ENCODE measurements around the gene SATL1.
"Not testable (repeated sequence)": the region's sequence is repeated elsewhere in the genome, so short reads cannot be mapped to it uniquely, and the experiment has no call there.

SATL1 gene

GRCh38 chrX:85112293-85112692 is 131.3 kb downstream of the SATL1 start:
- intact Hi-C loops (cut with DNase I) = no loop called here
- DNase-seq = no peak

DNA sequence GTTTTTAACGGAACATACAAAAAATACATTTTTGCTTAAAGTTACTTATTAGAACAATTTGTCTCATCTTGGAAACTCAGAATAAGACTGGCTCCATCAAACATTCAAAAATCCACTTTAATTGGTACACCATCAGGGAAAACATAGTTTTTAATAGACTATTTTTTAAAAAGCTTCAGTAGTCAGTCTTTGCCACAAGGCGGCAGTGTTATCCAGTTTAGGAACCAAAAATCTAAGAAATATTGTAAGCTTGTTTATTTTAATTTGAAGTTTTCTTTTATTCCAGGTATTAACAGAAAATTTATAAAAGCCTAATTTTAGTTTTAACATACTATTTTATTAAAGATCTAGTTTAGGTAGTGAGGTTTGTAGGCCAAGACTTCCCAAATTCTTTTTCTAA is 132.2 kb downstream of the SATL1 start:
- no peak for DNase-seq
- intact Hi-C loops (cut with DNase I) = loop anchor here (1.0 kb wide), 1 partner anchor 433 kb away; no protein-coding TSS in a partner anchor

- intact Hi-C loops (cut with DNase I) = no loop called here
- no peak for DNase-seq
Measured at GRCh38 chrX:85109235-85109634, 134.3 kb downstream of the SATL1 start.

DNA sequence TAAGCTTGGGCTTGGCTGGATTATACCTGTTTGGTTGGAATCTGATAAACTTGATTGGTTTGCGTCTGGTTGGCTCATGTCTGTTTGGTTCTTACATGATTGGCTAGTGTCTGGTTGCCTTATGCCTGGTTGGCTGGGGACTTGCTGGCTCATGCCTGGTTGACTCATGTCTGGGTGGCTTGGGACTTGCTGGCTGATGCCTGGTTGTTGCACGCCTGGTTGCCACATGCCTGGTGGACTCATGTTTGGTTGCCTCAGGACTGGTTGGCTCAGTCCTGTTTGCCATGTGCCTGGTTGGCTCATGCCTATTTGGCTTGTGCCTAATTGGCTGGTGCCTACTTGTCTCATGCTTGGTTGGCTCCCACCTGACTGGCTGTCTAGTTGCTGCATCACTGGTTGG is 135.4 kb downstream of the SATL1 start:
- intact Hi-C loops (cut with DNase I) = no loop called here
- no peak for DNase-seq

GRCh38 chrX:85107407-85107806 is 136.2 kb downstream of the SATL1 start:
- DNase-seq = peak in 2 of 10 donors; percentile 66 to 71
- intact Hi-C loops (cut with DNase I) = no loop called here

DNA sequence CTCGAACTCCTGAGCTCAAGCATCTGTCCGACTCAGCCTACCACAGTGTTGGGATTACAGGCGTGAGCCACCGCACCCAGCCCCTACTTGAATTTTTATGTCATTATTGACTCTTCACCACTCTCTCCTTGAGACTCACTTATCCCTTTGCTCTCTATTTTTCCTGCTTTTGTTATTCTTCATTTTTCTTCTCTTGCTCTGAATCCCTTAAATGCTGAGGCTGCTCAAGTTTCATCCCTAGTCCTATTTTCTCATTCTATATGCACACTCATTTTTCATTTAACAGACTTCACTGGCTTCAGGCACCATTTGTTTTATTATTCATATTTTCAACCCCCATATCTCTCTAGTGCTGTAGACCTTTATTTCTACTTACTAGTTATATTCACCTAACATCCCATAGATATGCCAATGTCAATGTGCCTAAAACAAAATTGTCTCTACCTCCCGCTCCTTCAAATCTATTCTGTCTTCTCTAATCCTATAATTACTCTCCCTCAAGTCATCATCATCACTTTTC is 154.2 kb downstream of the SATL1 start:
- DNase-seq = no peak
- intact Hi-C loops (cut with DNase I) = no loop called here

DNA sequence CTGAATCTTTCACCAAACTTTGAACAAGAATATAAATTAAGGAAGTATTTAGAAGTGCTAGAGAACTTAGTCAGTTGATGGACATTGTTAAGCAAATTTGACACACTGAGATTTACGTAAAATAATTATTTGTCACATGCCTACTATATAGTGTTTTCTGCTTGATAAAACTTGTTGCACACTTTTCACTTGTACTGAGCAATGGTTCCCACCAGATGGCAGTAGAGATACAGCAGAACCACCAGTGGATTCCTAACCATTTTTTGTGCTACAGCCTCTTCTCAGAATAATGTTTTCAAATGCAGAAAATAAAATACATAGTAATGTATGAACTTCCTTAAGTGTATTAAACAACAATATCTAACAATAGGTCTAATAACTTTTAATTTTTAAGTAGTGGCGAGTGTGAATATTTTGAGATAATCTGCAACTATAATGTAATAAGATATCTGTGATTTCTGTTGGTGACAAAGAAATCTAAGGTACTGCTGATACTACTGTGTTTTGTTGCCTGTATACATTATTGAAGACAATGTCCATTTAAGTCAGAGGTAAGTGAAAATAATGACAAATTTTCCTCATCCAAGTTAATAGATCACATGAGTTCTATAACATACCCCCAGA is 158.7 kb downstream of the SATL1 start:
- intact Hi-C loops (cut with DNase I) = no loop called here
- peak in 1 of 10 donors; percentile 7 for DNase-seq

DNA sequence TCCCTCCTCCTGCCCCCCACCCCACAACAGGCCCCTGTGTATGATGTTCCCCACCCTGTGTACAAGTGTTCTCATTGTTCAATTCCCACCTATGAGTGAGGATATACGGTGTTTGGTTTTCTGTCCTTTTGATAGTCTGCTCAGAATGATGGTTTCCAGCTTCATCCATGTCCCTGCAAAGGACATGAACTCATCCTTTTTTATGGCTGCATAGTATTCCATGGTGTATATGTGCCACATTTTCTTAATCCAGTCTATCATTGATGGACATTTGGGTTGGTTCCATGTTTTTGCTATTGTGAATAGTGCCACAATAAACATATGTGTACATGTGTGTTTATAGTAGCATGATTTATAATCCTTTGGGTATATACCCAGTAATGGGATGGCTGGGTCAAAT is 166.3 kb downstream of the SATL1 start:
- DNase-seq = not testable (repeated sequence)

GRCh38 chrX:85065512-85066198 is 177.9 kb downstream of the SATL1 start:
- no peak for DNase-seq
- intact Hi-C loops (cut with DNase I) = no loop called here

More for the DNA sequence above, 166.3 kb downstream of the SATL1 start:
- intact Hi-C loops (cut with DNase I) = not testable (repeated sequence)

- intact Hi-C loops (cut with DNase I) = loop anchor here (10.0 kb wide), 1 partner anchor 328 kb away; no protein-coding TSS in a partner anchor
- DNase-seq = no peak
Measured at GRCh38 chrX:85052636-85053343, 190.8 kb downstream of the SATL1 start.

DNA sequence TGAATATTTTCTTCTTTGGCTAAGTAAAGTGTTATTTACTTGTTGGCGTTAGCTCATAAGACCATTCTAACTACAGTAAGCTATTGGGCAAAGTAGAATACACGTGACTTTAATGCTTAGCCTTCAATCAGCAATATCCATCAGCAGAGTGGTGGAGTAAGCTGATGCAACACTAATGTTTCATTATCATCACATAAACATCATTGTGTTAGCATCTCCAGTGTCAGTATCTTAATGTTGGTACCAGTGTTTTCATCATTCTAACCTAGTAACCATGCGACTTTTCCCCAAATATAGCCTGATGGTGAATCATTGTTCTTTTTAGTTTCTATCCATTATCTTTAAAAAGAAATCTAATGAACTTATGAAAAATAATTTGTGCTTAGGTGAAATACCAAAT is 191.4 kb downstream of the SATL1 start:
- intact Hi-C loops (cut with DNase I) = loop anchor here (10.0 kb wide), 1 partner anchor 327 kb away; no protein-coding TSS in a partner anchor
- DNase-seq = no peak

- DNase-seq = no peak
- intact Hi-C loops (cut with DNase I) = loop anchor here (10.0 kb wide), 1 partner anchor 327 kb away; no protein-coding TSS in a partner anchor
Measured at GRCh38 chrX:85051627-85052026, 192.0 kb downstream of the SATL1 start.

Measured in posterior cingulate gyrus (tissue), 11 donors.